Hindlimb muscle (tissue), 1 donor: ENCODE measurements around the gene NPAS3. TPM values are rescaled to one million over a fixed set of nuclear protein-coding genes. Genes with fewer than 3 reads are reported as not detected.

Experiments used
- DNase-seq: peaks from one replicate; pipeline ENCODE4 v3.0.0-alpha.2; 2013
- polyA plus RNA-seq: library from polyadenylated mRNA; unstranded; fragments of 120-200 nt; gene quantifications from one replicate; pipeline ENCODE4 v1.2.1, GENCODE V29; 2013; ENCODE audit not compliant: insufficient read length

Gene NPAS3
- polyA plus RNA-seq, 1 donor, result 3.8 TPM

- DNase-seq, result no peak
These were observed 714.1 kb downstream of the NPAS3 start for GRCh38 chr14:33652566-33653307.

DNA sequence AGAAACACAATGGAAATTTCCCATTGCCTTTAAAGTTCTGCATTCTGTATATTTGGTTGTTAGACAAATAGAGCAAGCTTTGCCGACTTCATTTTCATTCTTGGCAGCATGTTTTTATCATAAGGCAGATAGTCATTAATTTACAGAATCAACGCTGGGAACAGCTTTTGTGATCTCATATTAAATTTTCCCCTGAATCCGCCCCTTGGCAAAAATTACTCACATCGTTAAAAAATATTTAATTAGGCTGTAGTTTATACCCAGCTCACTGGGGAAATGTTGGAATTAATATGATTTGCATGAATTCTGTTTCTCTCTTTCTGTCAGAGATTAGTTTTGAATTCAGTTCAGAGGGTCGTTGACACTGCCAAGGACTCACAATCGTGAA, 714.6 kb downstream of the NPAS3 start:
- DNase-seq, result no peak

GRCh38 chr14:33655421-33655820, 716.7 kb downstream of the NPAS3 start:
- DNase-seq, result no peak

GRCh38 chr14:33657476-33657875, 718.8 kb downstream of the NPAS3 start:
- DNase-seq, result no peak

DNA sequence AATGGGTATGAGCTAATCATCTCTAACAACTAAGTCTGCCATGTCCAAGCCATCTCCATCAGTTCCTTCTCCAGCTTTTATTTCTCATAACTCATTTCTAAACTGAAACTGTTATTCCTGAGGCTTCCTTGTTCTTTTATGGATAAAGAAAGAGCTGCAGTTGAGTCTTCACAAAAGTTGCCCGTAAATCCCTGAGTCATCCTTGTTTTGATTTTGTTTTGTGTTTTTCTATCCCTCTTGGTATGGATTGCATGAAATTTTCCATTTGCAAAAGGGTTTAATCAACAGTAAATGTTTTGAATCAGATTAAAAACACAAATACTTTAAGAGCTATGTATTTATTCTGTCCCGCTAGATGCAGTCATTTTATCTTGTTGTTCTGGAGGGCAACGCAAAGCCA, 721.6 kb downstream of the NPAS3 start:
- DNase-seq, result no peak

DNA sequence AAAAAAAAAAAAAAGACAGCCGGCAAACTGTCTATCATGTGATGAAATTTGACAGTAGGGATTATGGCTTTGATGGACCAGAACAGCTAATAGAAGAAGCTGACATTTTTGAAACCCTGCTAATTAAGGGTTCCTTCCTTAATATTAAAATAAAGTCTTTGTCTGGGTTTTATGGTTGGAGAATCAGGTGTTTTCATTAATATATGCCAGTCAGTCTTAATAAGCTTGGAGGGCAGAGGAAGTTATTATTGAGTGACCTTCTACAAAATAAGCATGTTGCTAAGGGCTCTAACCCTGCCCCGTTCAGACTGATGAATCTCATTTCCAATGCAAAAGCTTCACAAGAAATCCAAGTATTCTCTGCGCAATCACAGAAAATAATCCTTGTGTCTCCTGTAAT, 722.4 kb downstream of the NPAS3 start:
- DNase-seq, result no peak

GRCh38 chr14:33668066-33668465, 729.4 kb downstream of the NPAS3 start:
- no peak for DNase-seq

- no peak for DNase-seq
These were observed 730.4 kb downstream of the NPAS3 start for GRCh38 chr14:33669111-33669510.

DNA sequence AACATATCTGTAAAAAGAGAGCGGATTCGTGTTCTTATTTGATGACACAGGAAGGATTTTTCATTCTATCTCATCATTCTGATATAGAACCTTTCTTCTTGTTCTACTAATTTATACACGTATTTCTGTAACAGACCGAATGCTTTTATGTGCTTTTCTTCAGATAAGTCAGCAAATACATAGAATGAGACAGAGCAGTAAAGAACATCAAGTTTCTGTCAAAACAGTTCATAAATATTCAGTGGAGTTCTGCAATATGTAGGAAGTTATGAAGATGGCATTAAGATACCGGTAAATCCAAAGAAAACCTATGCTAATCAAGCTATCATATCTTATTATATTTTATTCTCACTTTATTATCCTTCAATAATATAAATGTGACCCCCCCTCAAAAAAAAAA, 731.6 kb downstream of the NPAS3 start:
- DNase-seq, result no peak

- DNase-seq, result no peak
These were observed 732.9 kb downstream of the NPAS3 start for GRCh38 chr14:33671556-33671955.

DNA sequence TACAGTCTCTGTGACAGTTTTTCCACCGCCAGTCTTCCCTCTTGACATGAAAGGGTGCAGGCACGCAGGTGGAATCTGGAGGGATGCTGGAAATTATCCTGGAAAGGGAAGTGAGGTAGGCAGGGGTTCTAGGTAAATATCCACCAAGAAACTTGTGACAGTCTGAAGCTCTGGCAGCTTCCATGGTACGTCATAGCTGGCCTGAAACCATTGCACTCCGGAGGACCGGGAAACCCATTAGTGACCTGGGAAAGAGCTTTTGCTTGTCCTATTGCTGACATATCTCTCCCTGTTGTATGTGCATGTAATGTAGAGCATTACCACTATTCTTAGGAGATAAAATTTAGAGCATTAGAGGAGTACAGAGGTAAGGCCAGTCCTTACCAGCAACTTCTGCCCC, 736.2 kb downstream of the NPAS3 start:
- DNase-seq, result peak; percentile 74

DNA sequence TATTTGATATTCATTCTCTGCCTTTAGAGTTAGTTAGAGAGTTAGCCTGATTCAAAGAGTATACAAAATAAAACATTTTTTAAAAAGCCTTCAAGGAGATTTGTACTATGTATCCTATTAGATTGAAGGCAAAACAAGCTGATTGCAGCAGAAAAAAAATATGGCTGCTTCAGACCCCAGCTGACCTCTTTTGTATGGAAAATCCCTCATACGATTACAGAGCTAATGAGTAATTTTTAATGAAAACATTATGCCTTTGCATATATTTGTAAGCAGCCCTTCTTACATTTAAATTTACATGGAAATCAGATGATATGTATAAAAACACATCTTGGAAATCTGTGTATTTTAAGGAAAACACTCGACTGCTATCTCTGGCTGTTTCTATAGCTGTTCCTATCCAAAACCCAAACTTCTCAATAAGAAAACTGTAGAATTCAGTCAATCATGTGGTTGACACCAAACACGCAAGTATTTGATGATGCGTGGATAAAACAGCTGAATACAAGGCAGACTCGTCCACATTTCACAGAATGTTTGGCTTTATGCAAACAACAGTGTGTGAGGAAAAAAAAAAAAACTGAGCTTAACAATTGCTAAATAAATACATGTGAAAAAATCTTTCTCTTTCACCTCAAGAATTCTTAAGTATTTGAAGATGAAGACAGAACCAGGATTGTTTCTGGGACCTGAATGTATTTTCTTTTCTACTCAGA, 736.9 kb downstream of the NPAS3 start:
- DNase-seq, result no peak

DNA sequence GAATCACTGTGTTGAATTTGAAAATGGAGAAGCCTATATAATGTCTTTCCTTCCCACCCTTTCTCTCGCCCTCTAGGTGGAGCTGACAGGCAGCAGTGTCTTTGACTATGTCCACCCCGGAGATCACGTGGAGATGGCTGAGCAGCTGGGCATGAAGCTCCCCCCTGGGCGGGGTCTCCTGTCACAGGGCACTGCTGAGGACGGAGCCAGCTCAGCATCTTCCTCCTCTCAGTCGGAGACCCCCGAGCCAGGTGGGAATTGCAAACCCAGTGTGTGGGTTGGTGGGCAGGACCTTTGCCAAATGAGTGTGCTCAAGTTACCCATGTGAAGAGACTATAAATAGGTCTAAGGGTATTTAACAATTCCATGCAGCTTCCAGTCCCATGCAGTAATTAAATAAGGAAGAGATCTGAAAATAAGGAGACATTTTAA, 737.5 kb downstream of the NPAS3 start:
- DNase-seq, result no peak

DNA sequence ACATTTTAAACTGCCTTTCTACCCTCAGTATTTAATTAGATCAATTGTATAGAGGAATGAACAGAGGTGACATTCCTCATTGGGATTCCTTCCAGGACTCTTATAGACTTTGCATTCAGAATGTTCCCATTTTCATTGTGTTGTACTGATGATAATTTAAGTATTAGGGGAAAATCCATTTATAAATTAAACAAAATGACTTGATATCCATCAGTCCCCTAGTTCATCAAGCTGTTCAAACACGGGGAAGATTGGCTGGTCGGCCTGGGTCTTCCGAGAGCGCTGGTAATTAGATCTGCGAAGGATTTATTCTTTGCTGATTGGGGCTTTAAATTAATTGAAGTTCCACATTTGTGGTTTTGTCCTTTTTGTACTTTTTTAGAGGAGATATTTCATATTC, 738.2 kb downstream of the NPAS3 start:
- DNase-seq, result no peak

DNA sequence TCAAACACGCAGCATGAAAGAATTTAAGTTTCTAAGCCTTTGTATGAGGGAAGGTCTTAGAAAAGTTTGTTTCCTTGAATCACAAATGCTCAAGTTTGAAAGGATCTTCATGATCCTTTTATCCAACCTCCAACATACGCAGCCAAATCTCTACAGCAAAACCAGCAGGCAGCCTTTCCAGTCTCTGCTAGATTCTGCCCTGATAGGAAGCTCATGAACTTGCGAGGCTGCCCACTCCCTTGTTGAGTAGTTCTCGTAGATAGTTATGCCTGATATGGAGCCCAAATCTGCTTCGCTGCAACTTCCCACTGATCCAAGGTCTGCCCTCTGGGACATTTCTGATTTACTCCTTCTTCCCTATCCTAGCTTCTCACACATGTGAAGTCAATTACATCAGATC, 739.3 kb downstream of the NPAS3 start:
- no peak for DNase-seq

DNA sequence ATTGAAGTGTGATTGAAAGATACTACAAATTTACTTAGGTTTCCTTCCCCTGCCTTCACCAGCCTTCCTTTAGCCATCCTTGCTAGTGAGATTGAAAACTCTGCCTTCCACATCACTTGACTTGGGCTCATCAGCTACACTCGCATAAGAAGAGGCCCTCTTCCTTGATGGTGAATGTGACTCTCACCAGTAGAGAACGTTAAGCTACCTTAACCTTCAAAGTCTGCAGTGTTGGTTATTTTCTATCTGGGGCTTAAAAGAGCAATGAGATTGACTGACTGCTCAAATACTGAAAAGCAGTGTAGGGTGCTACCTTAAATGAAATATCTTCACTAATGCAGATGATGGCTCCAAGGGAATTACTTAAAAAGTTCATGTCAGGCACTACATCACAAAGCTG, 740.3 kb downstream of the NPAS3 start:
- no peak for DNase-seq

- no peak for DNase-seq
These were observed 741.0 kb downstream of the NPAS3 start for GRCh38 chr14:33679461-33680225.

DNA sequence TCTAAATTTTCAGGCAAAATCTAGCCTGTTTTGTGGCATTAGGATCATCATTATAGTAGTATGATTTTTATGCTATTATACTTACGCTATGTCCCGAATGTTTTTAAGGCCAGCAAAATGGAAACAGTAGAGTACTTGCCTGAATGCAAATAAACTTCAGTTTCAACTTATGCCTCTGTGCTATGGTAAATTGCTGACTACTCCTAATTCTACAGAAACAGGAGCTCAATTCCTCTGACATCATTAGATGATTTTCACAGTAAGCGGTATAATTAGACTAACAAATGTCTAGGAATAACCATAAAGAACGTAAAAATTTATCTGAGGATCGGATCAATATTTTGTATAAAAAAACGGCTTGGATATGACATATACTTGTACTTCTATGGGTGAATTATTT, 742.2 kb downstream of the NPAS3 start:
- DNase-seq, result no peak

DNA sequence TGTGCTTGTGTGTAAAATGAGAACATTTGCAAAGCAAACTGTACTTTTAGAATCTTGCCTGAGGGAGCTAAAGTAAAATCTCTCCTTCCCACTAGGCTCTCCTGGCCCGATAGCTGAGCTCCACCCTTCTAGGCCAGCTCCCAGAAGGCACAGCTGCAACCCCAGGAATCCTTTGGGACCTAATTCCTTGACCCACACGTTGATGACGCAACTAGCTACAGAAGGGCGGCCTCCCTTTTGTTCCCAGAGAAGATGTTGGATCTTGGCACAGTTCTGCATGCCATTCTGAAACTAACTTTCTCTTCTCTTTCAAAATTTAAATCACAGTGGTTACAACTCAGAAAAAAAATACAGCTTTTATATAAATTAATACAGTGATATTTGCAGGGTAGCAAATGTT, 744.1 kb downstream of the NPAS3 start:
- peak; percentile 23 for DNase-seq

DNA sequence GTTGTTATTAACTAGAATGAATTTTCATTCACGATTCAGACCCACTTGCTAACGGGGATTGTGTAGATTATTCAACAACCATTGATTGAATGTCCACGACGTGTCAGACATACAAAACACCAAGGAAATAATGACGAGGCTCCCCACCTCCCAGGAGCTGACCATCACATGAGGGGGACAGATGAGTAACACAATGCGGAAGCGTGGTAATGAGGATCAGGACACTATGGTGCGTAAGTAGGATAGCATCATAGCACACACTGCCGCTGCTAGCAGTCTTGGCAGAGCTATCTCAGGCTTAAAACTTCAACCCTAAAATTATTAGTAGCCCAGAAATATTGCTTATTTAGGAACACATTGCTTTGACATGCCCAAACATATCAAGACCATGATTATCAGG, 746.3 kb downstream of the NPAS3 start:
- DNase-seq, result no peak

DNA sequence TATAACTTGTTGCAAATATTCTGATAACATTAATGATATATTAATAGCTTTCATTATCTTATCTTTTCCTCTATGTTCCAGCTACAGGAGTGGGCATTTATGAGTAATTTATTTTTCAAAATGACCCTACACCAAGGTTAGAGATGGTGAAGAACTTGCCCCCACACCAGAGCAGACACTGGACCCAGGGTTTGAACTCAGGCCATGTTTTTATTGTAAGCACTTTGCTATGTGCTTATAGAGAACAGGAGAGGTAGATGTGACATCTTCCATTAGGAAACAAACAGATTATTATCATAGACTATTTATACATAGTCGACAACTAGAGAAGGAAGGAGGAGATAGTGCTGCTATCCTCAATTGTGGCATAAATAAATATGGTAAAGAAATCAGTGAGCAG, 747.0 kb downstream of the NPAS3 start:
- no peak for DNase-seq

DNA sequence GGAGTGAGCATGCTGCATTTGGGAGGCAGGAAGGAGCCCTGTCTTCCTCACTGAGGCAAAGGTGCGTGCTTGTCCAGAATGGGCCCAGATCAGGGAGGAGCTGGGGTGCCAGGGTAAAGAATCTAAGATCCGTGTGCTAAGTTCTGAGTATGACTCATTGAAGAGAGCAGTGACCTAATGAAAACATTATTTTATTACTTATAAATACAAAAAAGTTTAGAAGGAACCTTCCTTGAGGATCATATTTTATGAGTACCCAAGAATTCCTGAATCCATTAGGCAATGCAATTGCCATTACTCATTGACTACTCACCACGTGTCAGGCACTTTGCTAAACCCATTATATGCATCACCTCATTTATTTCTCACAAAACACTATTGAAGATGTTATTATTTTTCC, 747.5 kb downstream of the NPAS3 start:
- DNase-seq, result no peak

DNA sequence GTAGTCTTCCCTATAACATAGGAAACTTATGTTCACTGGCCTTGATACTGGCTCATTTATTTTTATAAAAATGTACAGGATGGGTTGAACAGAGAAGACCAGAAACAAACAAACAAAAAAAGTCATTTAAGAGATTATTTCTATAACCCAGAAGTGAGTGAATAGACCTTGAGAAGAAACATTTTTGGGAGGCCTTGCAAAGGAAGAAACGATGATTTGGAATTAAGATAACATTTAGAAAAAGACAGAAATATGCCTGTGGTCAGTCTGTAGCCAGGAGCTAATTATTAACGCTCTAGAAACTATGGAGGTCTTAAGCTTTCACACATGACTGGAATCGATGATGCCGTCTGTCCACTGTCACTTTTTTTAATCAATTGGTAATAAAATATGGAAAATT, 748.2 kb downstream of the NPAS3 start:
- no peak for DNase-seq

GRCh38 chr14:33689680-33690079, 751.0 kb downstream of the NPAS3 start:
- no peak for DNase-seq
